Measurements from ENCODE around the gene FARSB.
"Not testable (repeated sequence)": the region's sequence is repeated elsewhere in the genome, so short reads cannot be mapped to it uniquely, and the experiment has no call there.

FARSB gene

DNA sequence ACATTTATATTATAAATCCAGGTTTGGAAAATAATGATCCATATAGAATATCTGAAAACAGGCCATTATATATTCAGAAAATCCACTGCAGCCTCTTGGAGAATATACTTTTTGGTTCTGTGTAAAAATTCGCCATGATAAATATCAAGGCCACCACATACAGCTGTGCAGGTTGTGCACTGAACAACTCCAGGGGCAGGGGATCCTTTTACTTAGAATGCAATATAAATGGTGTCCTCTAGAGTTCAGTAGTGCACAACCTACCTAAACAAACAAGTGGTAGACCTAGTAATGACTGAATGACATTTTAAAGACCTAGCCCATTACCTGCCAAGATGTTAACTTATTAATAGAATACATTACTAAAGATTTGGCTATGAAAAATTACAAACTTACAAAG is 37.9 kb upstream of the FARSB start:
- no peak for DNase-seq
- Histone ChIP-seq H3K4me3 (ENCODE audit: low read depth, low read length) (no peak overlapping the region), H3K9me3 (no peaks in the 10 kb centered on the region), H3K27me3 (no peaks in the 10 kb centered on the region), H3K4me1 (no peaks in the 10 kb centered on the region; the same call in 1 of the 2 replicates), H3K36me3 (no peaks in the 10 kb centered on the region)
- TF ChIP-seq CTCF (IDR thresholded peaks at IDR 0.05; ENCODE audit: low read depth, low read length) = peak; percentile 54

GRCh38 chr2:222693413-222693812 is 37.5 kb upstream of the FARSB start:
- not testable (repeated sequence) for H3K36me3 ChIP-seq; H3K9me3 ChIP-seq; H3K27me3 ChIP-seq; H3K4me1 ChIP-seq; H3K4me3 ChIP-seq (ENCODE audit: low read depth, low read length); DNase-seq

DNA sequence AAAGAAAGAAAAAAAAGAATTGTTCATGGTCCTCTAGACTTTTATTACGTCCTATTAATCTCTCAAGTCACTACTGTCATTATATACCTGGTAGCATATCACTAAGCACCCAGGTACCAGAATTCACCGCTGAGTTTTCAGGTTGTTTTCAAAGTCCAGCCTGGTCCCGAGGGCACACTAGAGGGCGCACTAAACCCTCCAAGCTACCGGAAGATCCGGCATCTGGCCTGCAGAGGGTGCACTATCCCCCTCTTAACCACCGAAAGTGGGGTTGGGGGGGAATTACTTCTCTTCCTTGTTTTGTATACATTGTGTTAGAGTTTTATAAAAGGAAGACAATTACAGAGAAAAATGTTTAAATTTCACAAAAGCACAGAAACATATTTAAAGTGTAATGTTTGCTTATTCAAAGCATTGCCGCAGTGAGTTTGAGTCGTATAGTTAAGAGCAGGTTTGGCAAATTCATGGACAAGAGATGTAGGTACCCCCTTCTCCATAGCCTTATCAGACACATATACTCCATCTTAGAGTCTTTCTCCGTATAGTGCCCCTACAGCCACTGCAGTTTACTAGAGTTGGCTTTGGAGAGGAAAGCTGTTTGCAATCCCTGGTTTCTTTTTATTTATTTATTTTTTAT is 34.8 kb upstream of the FARSB start:
- Histone ChIP-seq H3K4me3 (ENCODE audit: low read depth, low read length) (no peak overlapping the region), H3K4me1 (no peaks in the 10 kb centered on the region; the same call in 1 of the 2 replicates), H3K9me3 (no peaks in the 10 kb centered on the region), H3K27me3 (no peaks in the 10 kb centered on the region), H3K36me3 (no peaks in the 10 kb centered on the region)
- peak; percentile 86 for DNase-seq
- TF ChIP-seq CTCF (IDR thresholded peaks at IDR 0.05; ENCODE audit: low read depth, low read length) = peak; percentile 100

- H3K4me3 ChIP-seq (ENCODE audit: low read depth, low read length) = no peak overlapping the region
- TF ChIP-seq CTCF (IDR thresholded peaks at IDR 0.05; ENCODE audit: low read depth, low read length) = no peak
- no peaks in the 10 kb centered on the region for H3K9me3 ChIP-seq
- no peaks in the 10 kb centered on the region for H3K36me3 ChIP-seq
- H3K27me3 ChIP-seq = no peaks in the 10 kb centered on the region
- DNase-seq = no peak
- no peaks in the 10 kb centered on the region; the same call in 1 of the 2 replicates for H3K4me1 ChIP-seq
Observed at GRCh38 chr2:222689322-222689721, 33.4 kb upstream of the FARSB start.

DNA sequence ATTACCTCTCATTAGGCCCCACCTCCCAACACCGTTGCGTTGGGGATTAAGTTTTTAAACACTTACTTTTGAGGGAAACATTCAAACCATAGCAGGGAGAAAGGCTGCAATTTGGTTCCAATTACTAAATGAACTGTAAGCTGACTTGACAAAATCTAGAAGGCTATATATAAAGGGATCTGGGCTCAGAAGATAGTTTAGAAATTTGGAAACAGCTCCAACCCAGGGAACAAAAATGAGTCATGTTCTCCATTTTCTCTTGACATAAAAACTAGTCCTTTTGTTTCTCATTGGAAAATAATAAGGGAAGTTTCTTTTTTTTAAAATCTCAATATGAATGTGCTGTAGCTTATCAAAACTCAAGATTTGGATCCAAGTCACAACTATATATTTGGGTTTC is 33.0 kb upstream of the FARSB start:
- no peak for TF ChIP-seq CTCF (IDR thresholded peaks at IDR 0.05; ENCODE audit: low read depth, low read length)
- DNase-seq = no peak
- Histone ChIP-seq H3K36me3 (no peaks in the 10 kb centered on the region), H3K27me3 (no peaks in the 10 kb centered on the region), H3K9me3 (no peaks in the 10 kb centered on the region), H3K4me1 (no peaks in the 10 kb centered on the region; the same call in 1 of the 2 replicates), H3K4me3 (ENCODE audit: low read depth, low read length) (no peak overlapping the region)

GRCh38 chr2:222686086-222686750 is 30.3 kb upstream of the FARSB start:
- no peaks in the 10 kb centered on the region; the same call in 1 of the 2 replicates for H3K4me1 ChIP-seq
- no peaks in the 10 kb centered on the region for H3K36me3 ChIP-seq
- no peaks in the 10 kb centered on the region for H3K27me3 ChIP-seq
- H3K4me3 ChIP-seq (ENCODE audit: low read depth, low read length) = no peak overlapping the region
- no peak for DNase-seq
- no peak for TF ChIP-seq CTCF (IDR thresholded peaks at IDR 0.05; ENCODE audit: low read depth, low read length)
- no peaks in the 10 kb centered on the region for H3K9me3 ChIP-seq

Measured in BE2C (cell line).